PFSK-1 (cell line): ENCODE data around the gene SLC26A2.

Experiments used
- POLR2AphosphoS5 ChIP-seq: IDR thresholded peaks from 2 replicates; pipeline ENCODE4 v1.6.1; 2012; ENCODE audit warnings: low read depth, mild to moderate bottlenecking, control low read depth, low read length, moderate library complexity
- TF ChIP-seq, protein P1 (sequence below), 2 experiments: IDR thresholded peaks; 2 replicates each; pipeline versions ENCODE4 v1.6.1 to v1.8.0; 2011 to 2012; ENCODE audit warnings: low read depth in 2 of 2, low read length in 2 of 2, control low read depth in 1 of 2, inconsistent platforms in 1 of 2, mild to moderate bottlenecking in 1 of 2, moderate library complexity in 1 of 2; ENCODE audit not compliant: insufficient read depth in 1 of 2

DNA sequence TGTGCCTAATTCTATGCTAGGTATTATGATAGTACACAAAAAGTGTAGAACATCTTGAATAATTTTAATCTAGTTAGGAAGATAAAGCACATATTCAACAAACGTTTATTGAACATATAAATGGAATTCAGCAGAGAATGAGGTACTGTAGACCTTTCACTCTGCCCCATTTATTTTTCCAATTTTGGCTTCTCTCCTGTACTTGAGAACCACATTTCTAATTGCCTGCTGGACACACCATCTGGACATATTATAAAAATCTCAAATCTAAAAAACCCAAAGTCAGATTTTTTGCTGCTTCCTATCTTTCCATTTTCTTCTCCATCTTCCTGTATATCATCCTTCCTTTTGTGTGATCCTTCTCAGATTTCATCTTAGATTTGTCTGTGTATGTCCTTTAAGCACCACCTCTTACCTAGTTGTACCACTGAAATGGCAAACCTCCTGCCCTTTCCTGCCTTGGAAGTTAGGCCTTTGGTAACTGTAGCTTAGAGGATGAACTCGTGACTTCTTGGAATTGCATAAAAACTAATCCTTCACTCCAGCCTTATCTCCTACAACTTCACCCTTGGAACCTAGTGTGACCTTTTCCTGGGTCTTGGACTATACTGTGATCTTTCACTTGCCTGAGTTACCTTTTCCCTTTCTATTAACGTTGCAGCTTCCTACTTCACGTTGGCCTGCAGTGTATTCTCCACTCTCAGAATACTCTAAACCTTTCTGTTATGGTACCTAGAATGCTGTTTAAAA is 8.8 kb downstream of the SLC26A2 start:
- TF ChIP-seq, protein P1, sequence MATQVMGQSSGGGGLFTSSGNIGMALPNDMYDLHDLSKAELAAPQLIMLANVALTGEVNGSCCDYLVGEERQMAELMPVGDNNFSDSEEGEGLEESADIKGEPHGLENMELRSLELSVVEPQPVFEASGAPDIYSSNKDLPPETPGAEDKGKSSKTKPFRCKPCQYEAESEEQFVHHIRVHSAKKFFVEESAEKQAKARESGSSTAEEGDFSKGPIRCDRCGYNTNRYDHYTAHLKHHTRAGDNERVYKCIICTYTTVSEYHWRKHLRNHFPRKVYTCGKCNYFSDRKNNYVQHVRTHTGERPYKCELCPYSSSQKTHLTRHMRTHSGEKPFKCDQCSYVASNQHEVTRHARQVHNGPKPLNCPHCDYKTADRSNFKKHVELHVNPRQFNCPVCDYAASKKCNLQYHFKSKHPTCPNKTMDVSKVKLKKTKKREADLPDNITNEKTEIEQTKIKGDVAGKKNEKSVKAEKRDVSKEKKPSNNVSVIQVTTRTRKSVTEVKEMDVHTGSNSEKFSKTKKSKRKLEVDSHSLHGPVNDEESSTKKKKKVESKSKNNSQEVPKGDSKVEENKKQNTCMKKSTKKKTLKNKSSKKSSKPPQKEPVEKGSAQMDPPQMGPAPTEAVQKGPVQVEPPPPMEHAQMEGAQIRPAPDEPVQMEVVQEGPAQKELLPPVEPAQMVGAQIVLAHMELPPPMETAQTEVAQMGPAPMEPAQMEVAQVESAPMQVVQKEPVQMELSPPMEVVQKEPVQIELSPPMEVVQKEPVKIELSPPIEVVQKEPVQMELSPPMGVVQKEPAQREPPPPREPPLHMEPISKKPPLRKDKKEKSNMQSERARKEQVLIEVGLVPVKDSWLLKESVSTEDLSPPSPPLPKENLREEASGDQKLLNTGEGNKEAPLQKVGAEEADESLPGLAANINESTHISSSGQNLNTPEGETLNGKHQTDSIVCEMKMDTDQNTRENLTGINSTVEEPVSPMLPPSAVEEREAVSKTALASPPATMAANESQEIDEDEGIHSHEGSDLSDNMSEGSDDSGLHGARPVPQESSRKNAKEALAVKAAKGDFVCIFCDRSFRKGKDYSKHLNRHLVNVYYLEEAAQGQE (IDR thresholded peaks at IDR 0.05; ENCODE audit: insufficient read depth in 1 of 2, low read depth in 2 of 2, low read length in 2 of 2): no peak
- no peak for TF ChIP-seq POLR2AphosphoS5
